Measurements from ENCODE around the gene FAM107B. TPM values are rescaled to one million over a fixed set of nuclear protein-coding genes. Genes with fewer than 3 reads are reported as not detected.

Gene FAM107B
- total RNA-seq, 1 experiment from 2014 or later: 12.6 TPM

Small RNA genes within 50 kb of the gene (small RNA-seq; reads per million reads assigned to genes)
- gene RNA5SP302: 0 to 0.24 reads per million in 2 experiments

Other genes starting within 250 kb of the FAM107B start
- 0.74 and 1.7 TPM in 2 replicates for gene CDNF, start 63.1 kb upstream of the FAM107B start, total RNA-seq (2014; rRNA removed; shearing (Covaris generic))
- 25.6 and 28.2 TPM in 2 replicates for gene HSPA14, start 63.4 kb upstream of the FAM107B start, total RNA-seq (2014; rRNA removed; shearing (Covaris generic))
- gene MSANTD7, start 63.4 kb upstream of the FAM107B start, total RNA-seq (2014; rRNA removed; shearing (Covaris generic)): 20.9 and 21.6 TPM in 2 replicates
- gene SUV39H2, start 104.0 kb upstream of the FAM107B start, total RNA-seq (2014; rRNA removed; shearing (Covaris generic)): 15.1 and 17.4 TPM in 2 replicates
- 14.0 and 15.8 TPM in 2 replicates for gene DCLRE1C, start 179.2 kb upstream of the FAM107B start, total RNA-seq (2014; rRNA removed; shearing (Covaris generic))
- not detected in 2 replicates for gene MEIG1, start 184.5 kb upstream of the FAM107B start, total RNA-seq (2014; rRNA removed; shearing (Covaris generic))

All from SK-MEL-5 (cell line).